ENCODE measurements around the gene ADIG. TPM values are rescaled to one million over a fixed set of nuclear protein-coding genes. Genes with fewer than 3 reads are reported as not detected.

Gene ADIG
- total and polyA plus RNA-seq, 12 donors = not detected

- 12 to 21% (median 15%) methylated on average over 19 to 42 of the region's 42 CpGs for WGBS, 4 donors
- TF ChIP-seq POLR2A (IDR thresholded peaks at IDR 0.05) (no peak), CTCF (IDR thresholded peaks at IDR 0.05) (no peak)
- Histone ChIP-seq H3K27ac (no peak within 1 kb of the TSS), H3K36me3 (replicated peaks in 1 of 2) (no peaks in the 10 kb centered on the region), H3K9me3 (replicated peaks in 1 of 3) (no peaks in the 10 kb centered on the region), H3K27me3 (peaks cover 19% of the 10 kb centered on the region), H3K4me3 (no peak within 1 kb of the TSS), H3K4me1 (replicated peaks in 1 of 2) (no peaks in the 10 kb centered on the region)
- intact Hi-C loops (cut with DNase I) = no loop called here
- DNase-seq = no peak
Measured at GRCh38 chr20:38601216-38602184, 20.5 kb downstream of the ADIG start, which contains the start of gene ARHGAP40. TSS of gene ARHGAP40 (plus strand) at chr20:38601809.

GRCh38 chr20:38602185-38602581 is 21.2 kb downstream of the ADIG start:
- TF ChIP-seq CTCF (IDR thresholded peaks at IDR 0.05) = no peak
- TF ChIP-seq POLR2A (IDR thresholded peaks at IDR 0.05) = no peak
- Histone ChIP-seq H3K4me3 (no peak overlapping the region), H3K36me3 (replicated peaks in 1 of 2) (no peaks in the 10 kb centered on the region), H3K9me3 (replicated peaks in 1 of 3) (no peaks in the 10 kb centered on the region), H3K4me1 (replicated peaks in 1 of 2) (no peaks in the 10 kb centered on the region), H3K27me3 (peaks cover 19% of the 10 kb centered on the region), H3K27ac (no peak overlapping the region)
- 49 to 65% (median 53%) methylated on average over 4 to 5 of the region's 5 CpGs for WGBS, 4 donors
- DNase-seq = no peak
- intact Hi-C loops (cut with DNase I) = no loop called here

GRCh38 chr20:38603286-38603685 is 22.3 kb downstream of the ADIG start:
- DNase-seq = no peak
- H3K4me3 ChIP-seq = no peak overlapping the region
- intact Hi-C loops (cut with DNase I) = no loop called here
- H3K4me1 ChIP-seq (replicated peaks in 1 of 2) = no peaks in the 10 kb centered on the region
- TF ChIP-seq POLR2A (IDR thresholded peaks at IDR 0.05) (no peak), CTCF (IDR thresholded peaks at IDR 0.05) (no peak)
- no peaks in the 10 kb centered on the region for H3K36me3 ChIP-seq (replicated peaks in 1 of 2)
- H3K9me3 ChIP-seq (replicated peaks in 1 of 3) = no peaks in the 10 kb centered on the region
- 73 to 86% (median 78%) methylated on average over 3 of the region's 3 CpGs for WGBS, 4 donors
- H3K27ac ChIP-seq = no peak overlapping the region
- H3K27me3 ChIP-seq = peaks cover 21% of the 10 kb centered on the region

- DNase-seq = no peak
- H3K27me3 ChIP-seq = peaks cover 21% of the 10 kb centered on the region
- WGBS, 4 donors = 45 to 58% (median 46%) methylated on average over 4 of the region's 4 CpGs
- H3K9me3 ChIP-seq (replicated peaks in 1 of 3) = no peaks in the 10 kb centered on the region
- intact Hi-C loops (cut with DNase I) = no loop called here
- no peaks in the 10 kb centered on the region for H3K4me1 ChIP-seq (replicated peaks in 1 of 2)
- TF ChIP-seq CTCF (IDR thresholded peaks at IDR 0.05) = no peak
- H3K36me3 ChIP-seq (replicated peaks in 1 of 2) = no peaks in the 10 kb centered on the region
- no peak overlapping the region for H3K4me3 ChIP-seq
- no peak overlapping the region for H3K27ac ChIP-seq
Measured at GRCh38 chr20:38604873-38605303, 23.9 kb downstream of the ADIG start.
